BJ (cell line): ENCODE results near the gene CPTP. TPM values are rescaled to one million over a fixed set of nuclear protein-coding genes. Genes with fewer than 3 reads are reported as not detected.

Experiments
- CTCF ChIA-PET: fragments of 350-600 bp; formaldehyde crosslinking; extraction: SDS; loops from one replicate; lab custom pipeline; 2021; ENCODE audit warnings: antibody characterized with exemption, inconsistent platforms; lab: Yijun Ruan, JAX
- POLR2A ChIA-PET: fragments of 300-600 bp; sonication (Branson Sonifier 250); formaldehyde crosslinking; extraction: SDS; loops from one replicate; lab custom pipeline; 2021; ENCODE audit warnings: antibody characterized with exemption; lab: Charles Lee
- DNase-seq: peaks from one replicate; pipeline ENCODE4 v3.0.0-alpha.2; 2011; ENCODE audit warnings: low read depth
- H3K27me3 ChIP-seq: 2 replicates; pipeline ENCODE4 v1.6.0; 2011; ENCODE audit warnings: low read length; ENCODE audit not compliant: control insufficient read depth, insufficient read depth
- H3K36me3 ChIP-seq: 2 replicates; pipeline ENCODE4 v1.5.1; 2011; ENCODE audit warnings: low read length; ENCODE audit not compliant: control insufficient read depth, insufficient read depth
- H3K4me3 ChIP-seq: 2 replicates; pipeline ENCODE4 v1.5.1; 2011; ENCODE audit warnings: low read depth, mild to moderate bottlenecking, control low read depth, low read length
- polyA plus RNA-seq: library from polyadenylated mRNA; depleted of rRNA; stranded (reverse); fragments of >200 nt; gene quantifications from 2 replicates; pipeline ENCODE4 v1.2.3, GENCODE V29; 2011
- TF ChIP-seq, protein P1 (sequence below): IDR thresholded peaks from 2 replicates; pipeline ENCODE4 v1.5.1; 2011; ENCODE audit warnings: low read depth, mild to moderate bottlenecking, control low read depth, inconsistent platforms, low read length, moderate library complexity; ENCODE audit not compliant: insufficient read depth

CPTP gene
- polyA plus RNA-seq, 1 experiment: 14.2 TPM

DNA sequence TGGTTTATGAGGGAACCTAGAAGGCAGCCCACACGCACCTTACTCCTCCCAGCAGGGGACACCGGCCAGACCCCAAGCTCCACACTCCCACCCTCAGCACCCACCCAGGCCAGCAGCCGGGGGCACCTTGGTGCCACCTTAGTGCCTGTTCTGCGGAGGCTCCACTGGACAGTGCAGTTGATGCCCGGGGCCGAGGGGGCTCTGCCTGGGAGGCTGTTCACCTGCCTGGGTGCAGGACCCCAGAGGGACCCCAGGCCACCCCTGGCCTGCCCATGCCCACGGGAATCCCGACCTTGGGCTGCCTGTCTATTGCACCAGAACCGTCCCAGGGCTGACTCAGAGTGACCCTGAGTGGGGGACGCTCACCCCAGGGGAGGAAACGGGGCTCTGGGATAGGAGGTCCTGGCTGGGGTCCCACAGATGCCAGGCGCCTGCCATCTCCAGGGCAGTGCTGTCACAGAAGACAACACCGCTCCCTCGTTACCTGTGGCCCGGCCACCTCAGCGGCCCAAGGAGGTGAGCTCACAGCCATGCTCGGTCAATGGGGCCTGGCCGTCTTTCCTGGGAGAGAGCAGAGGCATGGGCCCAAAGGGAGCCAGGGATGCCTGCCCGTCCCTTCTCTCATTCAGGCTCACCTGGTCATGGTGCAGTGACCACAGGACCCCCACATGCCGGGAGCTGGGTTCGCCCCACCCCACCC is 43.7 kb upstream of the CPTP start:
- no peaks in the 10 kb centered on the region for H3K36me3 ChIP-seq
- no peak for DNase-seq
- ChIA-PET CTCF (interaction anchor here (1.0 kb wide), 1 partner anchor 159 kb away, joined by 3 read pairs; no protein-coding TSS in a partner anchor), POLR2A (no interaction called here)
- H3K27me3 ChIP-seq: no peaks in the 10 kb centered on the region
- TF ChIP-seq, protein P1, sequence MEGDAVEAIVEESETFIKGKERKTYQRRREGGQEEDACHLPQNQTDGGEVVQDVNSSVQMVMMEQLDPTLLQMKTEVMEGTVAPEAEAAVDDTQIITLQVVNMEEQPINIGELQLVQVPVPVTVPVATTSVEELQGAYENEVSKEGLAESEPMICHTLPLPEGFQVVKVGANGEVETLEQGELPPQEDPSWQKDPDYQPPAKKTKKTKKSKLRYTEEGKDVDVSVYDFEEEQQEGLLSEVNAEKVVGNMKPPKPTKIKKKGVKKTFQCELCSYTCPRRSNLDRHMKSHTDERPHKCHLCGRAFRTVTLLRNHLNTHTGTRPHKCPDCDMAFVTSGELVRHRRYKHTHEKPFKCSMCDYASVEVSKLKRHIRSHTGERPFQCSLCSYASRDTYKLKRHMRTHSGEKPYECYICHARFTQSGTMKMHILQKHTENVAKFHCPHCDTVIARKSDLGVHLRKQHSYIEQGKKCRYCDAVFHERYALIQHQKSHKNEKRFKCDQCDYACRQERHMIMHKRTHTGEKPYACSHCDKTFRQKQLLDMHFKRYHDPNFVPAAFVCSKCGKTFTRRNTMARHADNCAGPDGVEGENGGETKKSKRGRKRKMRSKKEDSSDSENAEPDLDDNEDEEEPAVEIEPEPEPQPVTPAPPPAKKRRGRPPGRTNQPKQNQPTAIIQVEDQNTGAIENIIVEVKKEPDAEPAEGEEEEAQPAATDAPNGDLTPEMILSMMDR: no peak
- no peak overlapping the region for H3K4me3 ChIP-seq

DNA sequence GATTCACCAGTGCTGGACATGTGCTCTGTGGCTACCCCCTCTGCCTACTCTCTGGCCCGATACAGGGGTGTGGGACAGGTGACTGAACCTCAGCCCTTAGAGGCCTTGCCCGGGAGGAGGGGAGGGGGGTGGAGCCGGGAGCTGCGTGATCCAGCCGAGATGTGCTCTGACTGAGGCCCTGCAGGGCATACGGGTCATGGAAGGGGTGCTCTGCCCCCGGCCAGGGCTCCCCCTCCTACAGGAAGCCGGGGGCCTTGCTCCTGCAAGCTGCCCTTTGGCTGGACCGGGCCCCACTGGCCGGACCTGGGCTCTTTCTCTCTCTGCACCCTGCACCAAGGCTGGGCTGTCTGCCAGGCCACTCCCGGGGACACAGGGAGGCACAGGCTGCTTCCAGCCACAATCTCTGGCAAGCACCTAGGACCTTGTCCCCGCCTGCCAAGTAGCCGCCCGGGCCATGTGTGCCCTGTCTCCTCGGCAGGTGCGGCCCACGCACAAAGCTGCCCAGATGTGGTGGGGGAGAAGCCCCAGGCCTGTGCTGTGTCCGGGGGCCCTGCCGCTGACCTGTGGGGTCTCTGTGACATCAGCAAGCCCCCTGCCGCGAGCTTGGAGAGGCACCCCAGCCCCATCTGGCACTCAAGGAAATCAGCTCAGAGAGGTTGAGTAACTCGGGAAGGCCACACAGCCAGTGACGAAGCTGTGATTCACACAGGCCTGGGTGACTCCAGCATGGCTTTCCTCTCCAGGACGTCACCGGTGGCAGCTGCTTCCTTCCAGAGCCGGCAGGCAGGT is 42.9 kb upstream of the CPTP start:
- Histone ChIP-seq H3K27me3 (no peaks in the 10 kb centered on the region), H3K4me3 (no peak overlapping the region), H3K36me3 (no peaks in the 10 kb centered on the region)
- CTCF ChIA-PET: interaction anchor here (0.8 to 1.0 kb wide), 2 partner anchors 8 to 159 kb away, joined by 3 to 5 read pairs; no protein-coding TSS in a partner anchor
- TF ChIP-seq, protein P1: no peak
- no peak for DNase-seq
- POLR2A ChIA-PET: no interaction called here

DNA sequence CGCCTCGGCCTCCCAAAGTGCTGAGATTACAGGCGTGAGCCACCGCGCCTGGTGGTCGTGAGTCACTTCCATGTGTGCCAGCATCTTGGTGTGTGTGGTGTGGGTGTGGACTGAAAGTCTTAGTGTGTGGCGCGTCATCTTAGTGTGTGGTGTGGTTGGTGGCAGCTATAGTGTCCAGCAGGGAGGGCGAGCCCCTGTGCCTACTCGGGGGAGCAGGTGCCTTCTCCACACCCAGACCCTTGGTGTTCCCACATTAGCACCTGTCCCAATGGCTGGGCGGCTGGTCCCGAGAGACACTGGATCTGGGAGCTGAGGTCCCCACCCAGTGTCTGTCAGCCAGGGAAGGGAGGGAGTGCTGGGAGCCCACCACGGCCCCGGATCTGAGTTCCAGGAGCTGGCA is 41.6 kb upstream of the CPTP start:
- Histone ChIP-seq H3K4me3 (no peak overlapping the region), H3K27me3 (no peaks in the 10 kb centered on the region), H3K36me3 (no peaks in the 10 kb centered on the region)
- DNase-seq: no peak
- CTCF ChIA-PET: interaction anchor here (0.7 to 1.2 kb wide), 2 partner anchors 13 to 161 kb away, joined by 3 read pairs; no protein-coding TSS in a partner anchor
- POLR2A ChIA-PET: no interaction called here
- TF ChIP-seq, protein P1: no peak

DNA sequence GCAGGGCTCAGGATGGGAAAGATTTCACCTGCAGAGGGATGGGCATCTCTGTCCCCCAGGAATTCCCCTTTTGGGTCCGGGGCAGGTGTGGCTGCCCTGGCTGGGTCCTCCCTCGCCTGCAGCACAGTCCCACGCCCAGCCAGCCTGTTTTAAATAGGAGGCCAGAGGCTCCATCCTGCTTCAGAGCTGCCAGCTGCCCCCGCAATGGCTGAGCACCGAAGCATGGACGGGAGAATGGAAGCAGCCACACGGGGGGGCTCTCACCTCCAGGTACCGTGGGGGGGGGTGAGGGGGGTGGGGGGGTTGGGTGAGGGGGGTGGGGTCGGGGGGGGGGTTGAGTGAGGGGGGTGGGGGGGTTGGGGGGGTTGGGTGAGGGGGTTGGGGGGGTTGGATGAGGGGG is 40.8 kb upstream of the CPTP start:
- TF ChIP-seq, protein P1: no peak
- CTCF ChIA-PET: interaction anchor here (0.7 to 1.2 kb wide), 2 partner anchors 12 to 162 kb away, joined by 3 read pairs; no protein-coding TSS in a partner anchor
- Histone ChIP-seq H3K36me3 (no peaks in the 10 kb centered on the region), H3K4me3 (no peak overlapping the region), H3K27me3 (no peaks in the 10 kb centered on the region)
- POLR2A ChIA-PET: no interaction called here
- DNase-seq: no peak
